ENCODE data around the gene HDAC4.
A peak's percentile ranks its signal among the peaks of the same experiment; 100 is the strongest.

DNA sequence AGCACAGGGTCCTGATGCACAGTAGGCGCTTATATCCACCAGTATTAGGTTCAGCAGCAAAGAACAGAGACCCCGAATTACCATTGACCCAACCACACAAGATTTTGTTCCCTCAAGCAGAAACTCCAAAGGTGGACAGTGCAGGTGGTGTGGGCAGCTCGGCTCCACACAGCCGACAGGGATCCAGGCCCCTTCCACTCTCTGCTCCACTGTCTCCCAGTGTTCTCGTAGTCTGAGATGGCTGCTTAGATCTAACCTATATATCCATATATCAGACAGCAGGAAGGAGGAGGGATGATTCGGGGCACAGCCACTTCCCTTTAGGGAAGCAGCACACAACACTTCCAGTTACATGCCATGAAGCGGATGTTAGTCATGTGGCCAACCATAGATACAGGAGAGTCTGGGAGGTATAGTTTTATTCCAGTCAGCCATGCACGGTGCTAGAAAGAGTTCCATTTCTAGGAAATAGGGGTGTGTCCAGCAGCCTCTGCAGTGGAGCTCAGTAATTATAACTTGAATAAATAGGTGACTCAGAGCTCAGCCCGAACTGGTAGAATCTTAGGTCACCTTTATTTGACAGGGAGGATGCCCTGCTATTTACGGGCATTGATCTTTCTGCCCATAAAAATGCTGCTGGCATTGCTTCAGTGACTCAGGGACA, 394.1 kb downstream of the HDAC4 start:
- TF ChIP-seq, protein P1, sequence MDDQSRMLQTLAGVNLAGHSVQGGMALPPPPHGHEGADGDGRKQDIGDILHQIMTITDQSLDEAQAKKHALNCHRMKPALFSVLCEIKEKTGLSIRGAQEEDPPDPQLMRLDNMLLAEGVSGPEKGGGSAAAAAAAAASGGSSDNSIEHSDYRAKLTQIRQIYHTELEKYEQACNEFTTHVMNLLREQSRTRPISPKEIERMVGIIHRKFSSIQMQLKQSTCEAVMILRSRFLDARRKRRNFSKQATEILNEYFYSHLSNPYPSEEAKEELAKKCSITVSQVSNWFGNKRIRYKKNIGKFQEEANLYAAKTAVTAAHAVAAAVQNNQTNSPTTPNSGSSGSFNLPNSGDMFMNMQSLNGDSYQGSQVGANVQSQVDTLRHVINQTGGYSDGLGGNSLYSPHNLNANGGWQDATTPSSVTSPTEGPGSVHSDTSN (CRISPR knock-in tag; IDR thresholded peaks at IDR 0.05): no peak
- TF ChIP-seq GLI4 (tag by site-specific recombination; IDR thresholded peaks at IDR 0.05) (no peak), ZNF768 (tag by site-specific recombination; IDR thresholded peaks at IDR 0.05) (no peak), MYNN (tag by site-specific recombination; IDR thresholded peaks at IDR 0.05; ENCODE audit: borderline replicate concordance) (no peak), ZBTB8A (tag by site-specific recombination; IDR thresholded peaks at IDR 0.05) (no peak), GLIS1 (tag by site-specific recombination; IDR thresholded peaks at IDR 0.05) (no peak), SP2 (tag by site-specific recombination; IDR thresholded peaks at IDR 0.05) (no peak), ZNF660 (tag by site-specific recombination; IDR thresholded peaks at IDR 0.05) (no peak), ZNF10 (tag by site-specific recombination; IDR thresholded peaks at IDR 0.05) (no peak), ZNF747 (tag by site-specific recombination; IDR thresholded peaks at IDR 0.05) (no peak), KLF9 (tag by site-specific recombination; IDR thresholded peaks at IDR 0.05; ENCODE audit: low read depth) (no peak; the same call in 1 of the 2 replicates), BCL6B (tag by site-specific recombination; IDR thresholded peaks at IDR 0.05) (peak; percentile 95)
- TF ChIP-seq, protein P2, sequence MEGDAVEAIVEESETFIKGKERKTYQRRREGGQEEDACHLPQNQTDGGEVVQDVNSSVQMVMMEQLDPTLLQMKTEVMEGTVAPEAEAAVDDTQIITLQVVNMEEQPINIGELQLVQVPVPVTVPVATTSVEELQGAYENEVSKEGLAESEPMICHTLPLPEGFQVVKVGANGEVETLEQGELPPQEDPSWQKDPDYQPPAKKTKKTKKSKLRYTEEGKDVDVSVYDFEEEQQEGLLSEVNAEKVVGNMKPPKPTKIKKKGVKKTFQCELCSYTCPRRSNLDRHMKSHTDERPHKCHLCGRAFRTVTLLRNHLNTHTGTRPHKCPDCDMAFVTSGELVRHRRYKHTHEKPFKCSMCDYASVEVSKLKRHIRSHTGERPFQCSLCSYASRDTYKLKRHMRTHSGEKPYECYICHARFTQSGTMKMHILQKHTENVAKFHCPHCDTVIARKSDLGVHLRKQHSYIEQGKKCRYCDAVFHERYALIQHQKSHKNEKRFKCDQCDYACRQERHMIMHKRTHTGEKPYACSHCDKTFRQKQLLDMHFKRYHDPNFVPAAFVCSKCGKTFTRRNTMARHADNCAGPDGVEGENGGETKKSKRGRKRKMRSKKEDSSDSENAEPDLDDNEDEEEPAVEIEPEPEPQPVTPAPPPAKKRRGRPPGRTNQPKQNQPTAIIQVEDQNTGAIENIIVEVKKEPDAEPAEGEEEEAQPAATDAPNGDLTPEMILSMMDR (tag by site-specific recombination; IDR thresholded peaks at IDR 0.05): no peak
